GM19468 (cell line): ENCODE results near the gene TCEANC2.
"Not testable (repeated sequence)": the region's sequence is repeated elsewhere in the genome, so short reads cannot be mapped to it uniquely, and the experiment has no call there.

ENCODE experiments used
- ATAC-seq: cut with Tn5 transposase; IDR thresholded peaks from one replicate; pipeline ENCODE4 v1.9.1; 2021; ENCODE audit warnings: mild to moderate bottlenecking, moderate library complexity, moderate number of reproducible peaks; ENCODE audit not compliant: unreplicated experiment; ENCODE audit errors: extremely low read depth

The TCEANC2 gene

GRCh38 chr1:54081306-54082270 lies 28.2 kb downstream of the TCEANC2 start:
- no peak for ATAC-seq

- ATAC-seq, result no peak
These were observed 31.4 kb downstream of the TCEANC2 start for GRCh38 chr1:54084794-54085193.

- no peak for ATAC-seq
These were observed 33.3 kb downstream of the TCEANC2 start for GRCh38 chr1:54086754-54087153.

- ATAC-seq, result no peak
These were observed 35.0 kb downstream of the TCEANC2 start for GRCh38 chr1:54088385-54088784.

GRCh38 chr1:54091666-54092065 lies 38.3 kb downstream of the TCEANC2 start:
- no peak for ATAC-seq

- no peak for ATAC-seq
These were observed 40.8 kb downstream of the TCEANC2 start for GRCh38 chr1:54094001-54094729.

GRCh38 chr1:54094730-54095105 lies 41.3 kb downstream of the TCEANC2 start:
- ATAC-seq, result not testable (repeated sequence)

GRCh38 chr1:54095546-54096226 lies 42.3 kb downstream of the TCEANC2 start:
- ATAC-seq, result no peak

- ATAC-seq, result no peak
These were observed 42.9 kb downstream of the TCEANC2 start for GRCh38 chr1:54096227-54096876.

GRCh38 chr1:54096877-54097240 lies 43.5 kb downstream of the TCEANC2 start:
- no peak for ATAC-seq

GRCh38 chr1:54099061-54099610 lies 45.7 kb downstream of the TCEANC2 start:
- no peak for ATAC-seq

- no peak for ATAC-seq
These were observed 47.1 kb downstream of the TCEANC2 start for GRCh38 chr1:54100500-54100899.

GRCh38 chr1:54103414-54103813 lies 50.0 kb downstream of the TCEANC2 start:
- ATAC-seq, result no peak

GRCh38 chr1:54104613-54105012 lies 51.2 kb downstream of the TCEANC2 start:
- not testable (repeated sequence) for ATAC-seq

- no peak for ATAC-seq
These were observed 51.7 kb downstream of the TCEANC2 start for GRCh38 chr1:54105080-54105479.

- ATAC-seq, result no peak
These were observed 52.4 kb downstream of the TCEANC2 start for GRCh38 chr1:54105736-54106269.

GRCh38 chr1:54107131-54107530 lies 53.7 kb downstream of the TCEANC2 start:
- no peak for ATAC-seq

- no peak for ATAC-seq
These were observed 54.7 kb downstream of the TCEANC2 start for GRCh38 chr1:54108156-54108555.

GRCh38 chr1:54109129-54110090 lies 56.0 kb downstream of the TCEANC2 start:
- ATAC-seq, result no peak
